Posterior vena cava (tissue), 2 donors: ENCODE data around the gene PSMA2. TPM values are rescaled to one million over a fixed set of nuclear protein-coding genes. Genes with fewer than 3 reads are reported as not detected.

Experiments
- DNase-seq: peaks from one replicate; pipeline ENCODE4 v3.0.0-alpha.2; 2020; ENCODE audit warnings: low spot score
- intact Hi-C, 2 donors: fragments of 100-400 bp; cut with DNase I; formaldehyde crosslinking; loops; one replicate each; pipeline versions ENCODE4 v1.14.1 to v1.14.2; 2022 to 2023
- total RNA-seq, 2 donors: library from RNA; stranded (reverse); fragmentation: NEBNext Ultra II Directional; extraction: Animal tissue kit (Norgen Biotek cat#: 25700); gene quantifications; one replicate each; pipeline ENCODE4 v1.2.1, GENCODE V29; 2021
- donor health status: DM: yes; HTN: yes; CAD: no.
- donor health status: DM: yes; HTN: yes; CAD: no.

Gene PSMA2
- total RNA-seq, 2 donors from 2014 or later = 55.6 to 72.3 TPM

- DNase-seq = no peak
- intact Hi-C loops = no loop called here
These were observed 63.5 kb downstream of the PSMA2 start for GRCh38 chr7:42868480-42868879.

Other genes starting within 250 kb of the PSMA2 start
- 1 to 10 TPM; 7.4 to 9.7 TPM for gene C7orf25, start 20.1 kb downstream of the PSMA2 start, total RNA-seq
- 10 to 100 TPM; 32.7 to 42.6 TPM for gene MRPL32, start 202 bp upstream of the PSMA2 start, total RNA-seq
- under 1 TPM in 1 of 2 donors, not detected in 1; 0.24 TPM for gene HECW1, start 180.5 kb upstream of the PSMA2 start, total RNA-seq